Activated CD4-positive, alpha-beta T cell treated with anti-CD3 and anti-CD28 coated beads for 4 hours (primary cell): Measurements from ENCODE around the gene APRT.

Experiments
- DNase-seq, 2 donors: peaks; one replicate each; pipeline ENCODE4 v3.0.0-alpha.2; 2020

APRT gene

DNA sequence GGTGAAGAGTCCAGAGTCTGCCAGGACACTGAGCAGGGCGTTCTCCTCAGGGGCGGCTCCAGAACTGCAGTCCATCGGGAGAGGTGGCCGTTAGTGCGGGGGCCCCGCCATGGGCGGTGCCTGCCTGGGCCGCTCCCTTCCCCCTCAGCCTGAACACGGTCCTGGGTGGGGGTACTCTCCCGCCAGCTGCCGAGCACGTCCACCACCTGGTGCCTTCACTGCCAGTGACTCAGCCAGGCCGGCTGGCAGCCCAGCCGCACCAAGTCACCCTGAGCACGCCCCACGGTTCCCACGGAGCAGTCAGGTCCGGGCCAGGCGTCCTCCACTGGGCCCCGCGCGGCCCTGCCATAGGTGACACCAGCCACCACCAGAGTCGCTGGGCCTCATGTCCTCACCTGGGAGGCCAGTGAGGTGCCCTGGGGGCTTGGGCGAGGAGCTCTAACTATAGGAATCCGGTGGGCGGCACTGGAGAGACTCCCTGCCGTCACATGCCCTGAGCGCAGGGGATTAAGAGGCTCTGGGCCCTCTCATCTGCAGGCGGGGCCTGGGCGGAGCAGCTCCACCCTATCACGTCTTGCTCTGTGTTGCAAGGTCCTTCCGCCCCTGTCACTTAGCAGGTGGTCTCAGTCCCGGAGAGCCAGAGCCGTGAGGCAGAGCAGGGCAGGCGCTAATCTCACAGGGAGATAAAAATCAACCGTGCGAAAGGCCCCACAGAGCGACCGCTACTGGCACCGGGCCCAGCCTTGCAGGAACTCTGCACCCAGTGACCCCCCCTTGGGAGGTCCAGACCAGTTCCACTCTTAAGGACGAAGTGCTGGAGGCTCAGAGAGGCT lies 41.1 kb downstream of the APRT start:
- DNase-seq = no peak

DNA sequence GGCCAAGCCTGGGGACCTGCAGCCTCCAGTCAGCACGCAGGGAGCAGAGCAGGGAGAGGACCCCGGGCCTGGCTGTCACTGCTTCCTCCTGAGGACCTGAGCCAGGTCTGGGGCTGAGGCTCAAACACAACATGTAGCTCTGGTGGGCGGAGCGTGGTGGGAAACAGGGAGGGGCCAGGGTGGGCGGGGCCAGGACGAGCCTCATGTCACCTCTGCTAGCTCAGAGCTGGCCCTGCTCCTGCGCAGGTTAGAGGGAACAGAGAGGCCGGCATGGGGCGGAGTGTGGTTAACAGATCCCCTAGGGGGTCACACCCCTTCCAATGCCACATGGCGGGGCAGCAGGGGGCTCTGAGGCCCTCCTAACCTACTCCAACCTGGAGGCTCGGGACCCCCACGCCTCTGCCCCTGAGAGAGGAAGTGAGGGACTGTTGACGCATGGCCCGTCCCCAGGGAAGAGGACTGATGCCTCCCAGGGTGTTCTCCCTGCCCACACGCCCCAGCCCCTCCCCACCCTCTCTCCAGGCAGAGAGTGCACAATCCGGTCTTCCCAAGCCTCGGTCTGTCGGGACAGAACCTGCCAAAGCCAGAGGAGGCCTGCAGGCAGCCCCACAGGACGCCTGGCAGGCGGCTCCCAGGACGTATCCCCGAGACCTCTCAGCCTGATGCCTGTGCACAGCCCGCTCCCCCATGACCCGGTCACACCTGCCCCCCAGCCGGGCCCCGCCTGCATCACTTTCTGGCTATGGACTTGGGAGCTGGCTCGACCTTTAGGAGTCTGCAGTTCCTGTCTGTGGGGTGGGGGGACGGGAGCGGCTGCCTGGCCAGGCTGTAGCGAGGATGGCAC lies 41.9 kb downstream of the APRT start:
- no peak for DNase-seq

DNA sequence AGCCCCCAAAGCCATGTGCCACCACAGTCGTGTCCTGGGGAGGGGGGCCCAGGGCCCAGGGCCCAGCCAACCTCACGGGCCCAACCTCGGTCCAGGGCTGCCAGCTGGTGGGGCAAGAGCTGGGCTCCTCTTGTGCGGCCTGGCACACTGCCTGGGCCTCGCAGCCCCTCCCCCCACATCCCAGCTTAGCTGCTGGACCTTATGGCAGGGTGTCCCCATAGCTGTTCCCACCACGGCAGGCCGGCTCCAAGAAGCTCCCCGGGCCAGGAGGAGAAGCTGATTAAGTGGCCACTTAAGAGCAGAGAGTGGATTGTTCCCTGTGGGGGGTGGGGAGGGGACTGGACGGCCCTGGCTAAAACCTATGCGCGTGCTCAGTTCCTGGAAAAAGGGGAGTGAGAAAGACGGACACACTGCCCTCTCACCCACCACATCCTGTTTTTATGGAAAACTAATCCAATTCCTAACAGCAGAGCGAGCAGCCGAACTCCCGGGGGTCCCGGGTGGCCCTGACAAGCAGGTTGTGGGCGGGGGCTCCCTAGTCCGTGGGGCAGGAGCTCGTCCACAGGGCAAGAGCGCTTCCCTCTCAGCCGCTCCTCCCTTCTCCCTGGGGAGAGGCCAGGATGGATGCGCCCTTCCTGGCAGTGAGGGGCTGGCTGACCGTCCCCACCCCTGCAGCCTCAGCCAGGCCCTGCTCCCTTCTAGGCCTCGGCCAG lies 43.5 kb downstream of the APRT start:
- no peak for DNase-seq

DNA sequence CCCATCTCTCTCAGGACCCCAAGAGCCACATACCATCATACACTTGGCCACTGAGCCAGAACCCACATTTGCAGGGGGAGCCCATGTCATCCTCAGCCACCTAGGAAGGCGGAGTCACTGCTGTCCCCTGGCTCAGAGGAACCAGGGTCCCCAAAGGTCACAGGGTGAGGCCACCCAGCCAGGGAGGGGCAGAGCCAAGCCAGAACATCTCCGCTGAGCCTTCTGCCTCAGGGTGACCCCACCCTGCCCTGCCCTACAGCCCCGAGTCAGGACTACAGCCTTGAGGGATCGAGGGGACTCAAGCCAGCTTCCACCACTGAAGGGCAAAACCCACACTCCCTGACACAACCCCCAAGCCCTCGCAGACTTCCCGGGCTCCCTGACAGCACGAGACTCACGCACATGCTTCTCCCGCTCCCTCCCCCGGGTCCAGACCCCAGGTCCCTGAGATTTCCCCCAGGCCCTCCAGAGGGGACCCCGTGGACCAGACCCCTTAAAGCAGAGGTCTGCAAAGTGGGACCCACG lies 44.1 kb downstream of the APRT start:
- no peak for DNase-seq

DNA sequence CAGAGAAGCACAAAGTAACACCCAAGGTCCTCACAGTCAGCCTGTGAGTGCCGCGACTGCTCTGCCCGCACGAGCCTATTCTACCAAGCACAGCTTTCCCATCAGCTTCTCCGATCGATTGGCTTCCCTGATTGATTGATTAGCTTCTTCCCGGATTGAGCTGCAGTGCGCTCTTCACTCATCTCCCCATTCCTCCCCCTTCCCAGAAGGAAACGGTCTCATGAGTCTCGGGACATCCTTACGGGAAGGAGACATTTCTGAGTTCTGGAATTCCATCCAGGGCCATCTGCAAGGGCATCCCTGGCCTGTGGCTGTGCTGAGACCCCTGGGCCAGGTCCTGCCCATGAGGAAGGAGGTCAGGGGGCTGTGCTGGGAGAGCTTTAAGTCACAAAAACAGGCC lies 44.8 kb downstream of the APRT start:
- no peak for DNase-seq

DNA sequence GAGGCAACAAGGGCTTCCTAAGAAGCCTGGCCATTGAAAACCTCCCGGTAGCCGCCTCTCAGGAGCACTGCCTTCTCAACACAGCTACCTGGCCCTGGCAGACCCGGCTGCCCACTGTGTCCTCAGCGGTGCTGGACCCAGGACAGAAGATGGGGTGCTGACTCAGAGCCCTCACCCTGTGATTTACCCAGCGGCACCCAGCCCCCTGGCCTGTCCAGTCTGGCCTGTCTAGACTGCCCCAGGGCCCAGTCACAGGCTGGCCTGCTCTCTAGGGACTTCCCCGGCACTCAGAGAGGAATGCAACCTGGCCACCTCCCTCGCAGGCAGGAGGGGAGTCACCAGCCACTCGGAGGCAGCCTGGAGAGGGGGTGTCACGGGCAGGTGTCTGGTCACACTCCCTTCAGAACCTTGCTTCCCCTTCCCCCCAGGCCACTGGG lies 46.8 kb downstream of the APRT start:
- no peak for DNase-seq

DNA sequence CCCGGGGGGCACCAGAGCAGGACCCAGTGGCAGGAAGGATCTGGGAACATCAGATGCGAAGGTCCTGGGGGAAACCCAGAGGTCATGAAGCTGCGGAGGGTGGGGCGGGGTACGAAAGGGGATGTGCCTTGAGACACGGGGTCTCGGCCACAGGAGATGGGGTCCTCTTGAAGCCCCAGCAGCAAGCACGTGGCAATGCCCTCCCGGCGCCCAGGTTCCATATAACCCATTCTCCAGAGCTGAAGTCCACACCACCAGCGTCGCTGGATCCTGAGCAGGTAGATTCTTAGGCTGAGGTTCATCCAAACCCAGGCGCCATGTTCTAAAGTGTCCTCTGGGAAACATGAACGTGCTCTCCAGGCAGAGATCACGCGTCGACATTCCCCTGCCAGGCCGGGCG lies 47.6 kb downstream of the APRT start:
- DNase-seq = no peak

DNA sequence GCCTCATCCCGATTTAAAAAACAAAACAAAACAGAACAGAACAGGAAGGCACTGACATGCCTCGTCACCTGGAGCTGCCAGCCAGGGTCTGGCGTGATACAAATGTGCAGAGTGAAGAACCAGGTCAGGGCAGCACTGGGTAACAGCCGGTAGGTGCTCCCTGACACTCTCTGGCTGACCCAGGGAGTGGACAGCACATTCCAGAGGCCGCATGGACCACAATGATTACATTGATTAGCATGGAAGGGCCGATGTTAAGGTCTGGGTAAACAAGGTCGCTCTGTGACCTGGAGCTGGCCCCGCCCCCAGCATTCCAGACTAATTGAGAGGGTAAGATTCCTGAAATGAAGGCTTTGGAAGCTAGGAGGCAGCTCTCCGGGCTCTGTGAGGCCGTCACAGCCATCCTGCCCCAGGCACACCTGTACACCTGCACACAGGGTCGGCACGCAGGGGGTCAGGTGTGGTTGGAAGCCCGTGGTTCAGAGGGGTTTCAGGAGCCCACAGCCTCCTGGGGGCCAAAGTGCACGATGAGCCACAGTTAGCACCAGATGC lies 48.1 kb downstream of the APRT start:
- DNase-seq = no peak

DNA sequence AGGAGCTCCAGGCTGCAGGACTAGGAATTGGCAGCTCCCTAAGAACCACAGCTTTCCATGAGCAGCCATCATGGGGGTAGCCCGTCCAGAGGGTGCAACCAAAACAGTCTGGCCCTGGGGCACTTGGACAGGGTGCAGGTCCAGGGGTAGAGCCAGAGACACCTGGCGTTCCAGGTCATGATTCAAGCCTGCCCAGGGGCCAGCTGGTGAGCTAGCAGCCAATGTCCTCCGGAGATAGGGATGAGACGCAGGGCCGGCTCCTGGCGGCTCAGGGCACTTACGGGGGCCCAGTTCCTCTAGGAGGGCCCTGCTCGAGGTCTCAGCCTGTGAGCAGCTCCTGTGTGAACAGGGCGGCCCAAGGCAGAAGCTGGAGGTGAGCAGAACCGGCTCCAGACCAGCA lies 48.8 kb downstream of the APRT start:
- DNase-seq = no peak

DNA sequence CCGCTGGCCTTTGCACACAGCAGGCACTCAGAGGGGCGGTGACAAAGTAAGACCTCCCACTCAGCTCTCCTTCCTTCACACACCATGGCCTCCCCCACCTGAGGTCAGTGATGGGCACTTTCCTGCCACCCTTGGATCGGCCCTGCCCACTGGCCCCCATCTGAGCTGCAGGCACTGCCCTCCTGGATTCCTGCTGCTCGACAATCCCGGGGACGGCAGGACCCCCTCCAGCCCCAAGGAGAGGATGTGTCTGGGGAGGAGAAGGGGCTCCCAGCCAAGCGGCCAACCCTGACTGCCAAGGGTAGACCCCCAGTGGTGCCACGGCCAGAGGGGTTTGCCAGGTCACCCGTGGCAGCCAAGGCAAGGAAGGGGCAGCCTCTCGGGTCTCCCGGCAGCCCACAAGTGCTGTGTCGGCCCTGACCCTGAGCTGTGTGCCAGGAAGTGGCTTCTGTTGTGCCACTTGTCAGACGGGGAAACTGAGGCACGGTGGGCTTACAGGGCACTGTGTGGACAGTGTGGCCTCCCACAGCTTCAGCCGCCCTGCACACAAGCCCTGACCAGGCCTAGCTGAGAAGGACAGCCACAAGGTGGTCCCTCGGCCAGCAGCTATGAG lies 49.4 kb downstream of the APRT start:
- no peak for DNase-seq

DNA sequence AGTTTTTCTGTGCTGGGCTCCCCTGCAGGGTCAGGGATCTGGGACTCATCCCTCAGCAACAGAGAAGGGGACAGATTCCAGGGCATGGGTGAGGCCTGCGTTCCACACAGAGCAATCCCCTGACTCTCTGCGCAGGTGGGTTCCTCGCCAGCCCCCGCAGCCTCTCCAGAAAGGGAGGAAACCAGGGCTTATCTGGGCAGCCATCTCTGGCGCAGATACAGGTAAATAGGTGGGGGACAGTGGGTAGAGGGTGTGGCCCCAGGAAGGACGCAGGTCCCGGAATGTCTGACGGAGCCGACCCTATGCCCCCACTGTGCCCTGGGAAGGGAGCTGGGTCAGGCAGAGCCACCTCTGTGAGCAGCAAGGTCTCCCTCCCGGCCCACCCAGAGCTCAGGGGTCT lies 49.9 kb downstream of the APRT start:
- no peak for DNase-seq

DNA sequence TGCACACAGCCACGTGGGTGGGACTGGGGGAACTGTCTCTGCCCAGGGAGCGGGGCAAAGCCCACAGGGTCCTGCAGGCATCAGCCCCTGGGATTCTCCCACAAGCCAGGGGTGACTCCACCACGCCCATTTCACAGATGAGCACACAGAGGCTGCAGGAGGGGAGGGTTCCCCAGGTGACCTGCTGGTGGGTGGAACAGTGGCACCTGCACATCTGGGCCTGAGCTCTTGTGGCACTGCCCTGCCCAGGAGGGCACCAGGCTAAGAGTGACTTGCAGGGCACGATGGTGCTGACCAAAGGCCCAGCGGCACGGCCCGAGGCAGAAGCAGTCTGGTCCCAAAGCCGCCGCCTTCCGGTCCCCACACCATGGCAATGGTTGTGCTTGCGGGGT lies 50.6 kb downstream of the APRT start:
- DNase-seq = no peak

DNA sequence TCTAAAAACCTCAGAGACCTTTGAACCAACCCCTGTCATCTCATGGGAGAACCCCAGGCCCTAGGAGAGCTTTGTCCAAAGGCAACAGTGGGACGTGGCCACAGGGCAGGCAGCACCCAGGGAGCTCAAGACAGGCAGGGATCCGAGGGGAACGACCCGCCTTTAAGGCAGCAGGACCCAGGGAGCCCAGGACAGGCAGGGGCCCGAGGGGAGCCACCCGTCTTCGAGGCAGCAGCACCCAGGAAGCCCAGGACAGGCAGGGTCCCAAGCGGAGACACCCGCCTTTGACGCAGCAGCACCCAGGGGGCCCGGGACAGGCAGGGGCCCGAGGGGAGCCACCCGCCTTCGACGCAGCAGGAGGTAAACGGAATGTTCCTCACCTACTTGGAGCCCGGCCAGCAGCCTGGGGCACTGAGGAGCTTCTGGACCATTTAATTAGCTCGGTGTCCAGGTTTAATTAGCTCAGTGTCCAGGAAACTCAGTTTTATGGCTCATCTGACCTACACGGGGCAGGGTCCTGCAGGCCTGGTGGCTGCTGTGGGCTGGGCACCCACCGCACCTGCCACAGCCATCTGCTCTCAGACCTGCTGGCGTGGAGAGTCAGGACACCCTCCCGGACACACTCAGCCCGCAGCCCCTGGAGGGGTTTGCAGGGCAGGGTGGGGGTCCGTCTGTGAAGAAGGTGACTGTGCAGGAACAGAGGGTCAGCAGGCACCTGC lies 51.1 kb downstream of the APRT start:
- no peak for DNase-seq

DNA sequence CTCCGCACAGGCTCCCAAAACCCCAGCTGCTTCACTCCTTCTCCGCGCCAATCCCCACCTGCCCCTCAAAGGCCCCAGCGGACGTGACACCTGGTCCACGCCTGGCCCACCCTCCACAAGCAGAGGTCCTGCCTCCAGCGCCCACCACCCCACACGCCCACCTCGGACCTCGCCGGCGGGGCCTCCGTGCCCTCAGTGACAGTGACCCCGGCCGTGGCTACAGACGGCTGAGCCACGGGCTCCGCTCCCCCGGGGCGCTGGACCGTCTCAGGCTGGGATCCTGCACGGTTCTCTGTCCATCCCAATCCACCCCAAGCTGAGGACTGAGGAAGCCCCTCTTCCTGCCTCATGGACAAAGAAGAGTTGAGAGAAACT lies 51.8 kb downstream of the APRT start:
- no peak for DNase-seq
